Activated gamma-delta T cell treated with anti-CD3 and anti-CD28 coated beads, Interleukin-2, amount 50 U/mL, for 16 hours (primary cell): ENCODE measurements around the gene ABCC2.
"Not testable (repeated sequence)": the region's sequence is repeated elsewhere in the genome, so short reads cannot be mapped to it uniquely, and the experiment has no call there.

ENCODE experiments used
- DNase-seq: peaks from one replicate; pipeline ENCODE4 v3.0.0-alpha.2; 2020; ENCODE audit warnings: low read depth

ABCC2 gene

GRCh38 chr10:99854860-99855259 is 72.4 kb downstream of the ABCC2 start:
- DNase-seq: no peak

GRCh38 chr10:99855479-99856071 is 73.1 kb downstream of the ABCC2 start:
- no peak for DNase-seq

GRCh38 chr10:99858849-99859248 is 76.4 kb downstream of the ABCC2 start:
- no peak for DNase-seq

- no peak for DNase-seq
Observed at GRCh38 chr10:99859585-99859984, 77.1 kb downstream of the ABCC2 start.

- DNase-seq: no peak
Observed at GRCh38 chr10:99860466-99860865, 78.0 kb downstream of the ABCC2 start.

GRCh38 chr10:99863535-99864240 is 81.2 kb downstream of the ABCC2 start:
- DNase-seq: not testable (repeated sequence)

GRCh38 chr10:99867250-99867649 is 84.8 kb downstream of the ABCC2 start:
- DNase-seq: not testable (repeated sequence)

GRCh38 chr10:99869581-99870122 is 87.2 kb downstream of the ABCC2 start:
- no peak for DNase-seq

GRCh38 chr10:99870123-99870730 is 87.8 kb downstream of the ABCC2 start:
- DNase-seq: no peak

- no peak for DNase-seq
Observed at GRCh38 chr10:99872367-99873162, 90.1 kb downstream of the ABCC2 start.

GRCh38 chr10:99873846-99874245 is 91.4 kb downstream of the ABCC2 start:
- no peak for DNase-seq

GRCh38 chr10:99874341-99875085 is 92.1 kb downstream of the ABCC2 start:
- no peak for DNase-seq

GRCh38 chr10:99875473-99875872 is 93.0 kb downstream of the ABCC2 start:
- no peak for DNase-seq

- DNase-seq: no peak
Observed at GRCh38 chr10:99880080-99880835, 97.8 kb downstream of the ABCC2 start.

- no peak for DNase-seq
Observed at GRCh38 chr10:99881371-99881770, 98.9 kb downstream of the ABCC2 start.

GRCh38 chr10:99883523-99883922 is 101.1 kb downstream of the ABCC2 start:
- DNase-seq: no peak

GRCh38 chr10:99888622-99889021 is 106.2 kb downstream of the ABCC2 start:
- no peak for DNase-seq

- DNase-seq: no peak
Observed at GRCh38 chr10:99894613-99895012, 112.2 kb downstream of the ABCC2 start.

GRCh38 chr10:99895066-99895465 is 112.6 kb downstream of the ABCC2 start:
- DNase-seq: not testable (repeated sequence)

- no peak for DNase-seq
Observed at GRCh38 chr10:99895867-99896266, 113.4 kb downstream of the ABCC2 start.
